ENCODE measurements around the gene PLXDC1.
"Not testable (repeated sequence)": the region's sequence is repeated elsewhere in the genome, so short reads cannot be mapped to it uniquely, and the experiment has no call there.

PLXDC1 gene

GRCh38 chr17:39130205-39130604 lies 21.2 kb downstream of the PLXDC1 start:
- DNase-seq (ENCODE audit: low read depth in 3 of 3, low spot score in 1 of 3), result no peak

- DNase-seq (ENCODE audit: low read depth in 3 of 3, low spot score in 1 of 3), result not testable (repeated sequence)
Observed at GRCh38 chr17:39129544-39129943, 21.9 kb downstream of the PLXDC1 start.

- DNase-seq (ENCODE audit: low read depth in 3 of 3, low spot score in 1 of 3), result no peak
Observed at GRCh38 chr17:39126436-39126835, 25.0 kb downstream of the PLXDC1 start.

- DNase-seq (ENCODE audit: low read depth in 3 of 3, low spot score in 1 of 3), result no peak
Observed at GRCh38 chr17:39125143-39125875, 26.1 kb downstream of the PLXDC1 start.

- DNase-seq (ENCODE audit: low read depth in 3 of 3, low spot score in 1 of 3), result no peak
Observed at GRCh38 chr17:39123627-39124026, 27.8 kb downstream of the PLXDC1 start.

GRCh38 chr17:39122991-39123390 lies 28.4 kb downstream of the PLXDC1 start:
- no peak for DNase-seq (ENCODE audit: low read depth in 3 of 3, low spot score in 1 of 3)

- not testable (repeated sequence) for DNase-seq (ENCODE audit: low read depth in 3 of 3, low spot score in 1 of 3)
Observed at GRCh38 chr17:39121919-39122318, 29.5 kb downstream of the PLXDC1 start.

GRCh38 chr17:39118674-39119419 lies 32.6 kb downstream of the PLXDC1 start:
- no peak for DNase-seq (ENCODE audit: low read depth in 3 of 3, low spot score in 1 of 3)

- no peak for DNase-seq (ENCODE audit: low read depth in 3 of 3, low spot score in 1 of 3)
Observed at GRCh38 chr17:39116224-39116623, 35.2 kb downstream of the PLXDC1 start.

GRCh38 chr17:39115135-39115534 lies 36.3 kb downstream of the PLXDC1 start:
- DNase-seq (ENCODE audit: low read depth in 3 of 3, low spot score in 1 of 3), result no peak

GRCh38 chr17:39114723-39115122 lies 36.7 kb downstream of the PLXDC1 start:
- no peak for DNase-seq (ENCODE audit: low read depth in 3 of 3, low spot score in 1 of 3)

GRCh38 chr17:39113871-39114270 lies 37.6 kb downstream of the PLXDC1 start:
- DNase-seq (ENCODE audit: low read depth in 3 of 3, low spot score in 1 of 3), result no peak

GRCh38 chr17:39110435-39111136 lies 40.9 kb downstream of the PLXDC1 start:
- DNase-seq (ENCODE audit: low read depth in 3 of 3, low spot score in 1 of 3), result no peak

- no peak for DNase-seq (ENCODE audit: low read depth in 3 of 3, low spot score in 1 of 3)
Observed at GRCh38 chr17:39108461-39109375, 42.7 kb downstream of the PLXDC1 start.

- DNase-seq (ENCODE audit: low read depth in 3 of 3, low spot score in 1 of 3), result no peak
Observed at GRCh38 chr17:39107973-39108372, 43.5 kb downstream of the PLXDC1 start.

GRCh38 chr17:39107155-39107554 lies 44.3 kb downstream of the PLXDC1 start:
- DNase-seq (ENCODE audit: low read depth in 3 of 3, low spot score in 1 of 3), result no peak

- DNase-seq (ENCODE audit: low read depth in 3 of 3, low spot score in 1 of 3), result no peak
Observed at GRCh38 chr17:39105705-39106104, 45.7 kb downstream of the PLXDC1 start.

GRCh38 chr17:39104657-39105056 lies 46.8 kb downstream of the PLXDC1 start:
- DNase-seq (ENCODE audit: low read depth in 3 of 3, low spot score in 1 of 3), result no peak

GRCh38 chr17:39104046-39104445 lies 47.4 kb downstream of the PLXDC1 start:
- DNase-seq (ENCODE audit: low read depth in 3 of 3, low spot score in 1 of 3), result no peak

- DNase-seq (ENCODE audit: low read depth in 3 of 3, low spot score in 1 of 3), result no peak
Observed at GRCh38 chr17:39101091-39101490, 50.3 kb downstream of the PLXDC1 start.

GRCh38 chr17:39100530-39100929 lies 50.9 kb downstream of the PLXDC1 start:
- no peak for DNase-seq (ENCODE audit: low read depth in 3 of 3, low spot score in 1 of 3)

Measured in stimulated activated CD4-positive, alpha-beta T cell treated with anti-CD3 and anti-CD28 coated beads, TNF-alpha, amount 100 ng/mL, for 1 hour (primary cell).